ENCODE measurements around the gene CNOT6L.

The CNOT6L gene

DNA sequence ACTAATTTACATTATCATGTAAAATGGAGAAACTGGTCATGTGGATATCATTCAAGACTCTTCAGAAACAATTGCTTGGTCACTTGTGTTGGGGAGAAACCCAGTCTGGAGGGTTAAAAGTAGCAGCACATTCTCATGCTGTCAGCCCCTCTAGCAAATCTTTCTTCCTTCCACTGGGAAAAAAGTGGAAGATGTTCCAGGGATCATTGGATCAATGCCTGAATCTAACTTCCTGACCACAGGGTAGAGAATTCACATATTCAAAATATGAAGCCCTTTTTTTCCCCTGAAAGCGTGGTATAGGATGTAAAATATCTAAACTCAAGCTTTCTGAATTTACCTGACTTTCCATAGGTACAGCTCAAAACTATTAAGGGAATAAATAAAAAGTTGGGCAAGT, 115.5 kb downstream of the CNOT6L start:
- TF ChIP-seq Cebpa-rat (IDR thresholded peaks at IDR 0.05) = no peak
- Histone ChIP-seq H3K4me2 (no peak overlapping the region), H3K9me3 (no peaks in the 10 kb centered on the region), H3K27ac (no peak overlapping the region), H3K9ac (no peak overlapping the region), H4K20me1 (no peaks in the 10 kb centered on the region), H3K27me3 (no peaks in the 10 kb centered on the region), H3K36me3 (no peaks in the 10 kb centered on the region), H3K4me3 (no peak overlapping the region), H3K4me1 (no peaks in the 10 kb centered on the region)

DNA sequence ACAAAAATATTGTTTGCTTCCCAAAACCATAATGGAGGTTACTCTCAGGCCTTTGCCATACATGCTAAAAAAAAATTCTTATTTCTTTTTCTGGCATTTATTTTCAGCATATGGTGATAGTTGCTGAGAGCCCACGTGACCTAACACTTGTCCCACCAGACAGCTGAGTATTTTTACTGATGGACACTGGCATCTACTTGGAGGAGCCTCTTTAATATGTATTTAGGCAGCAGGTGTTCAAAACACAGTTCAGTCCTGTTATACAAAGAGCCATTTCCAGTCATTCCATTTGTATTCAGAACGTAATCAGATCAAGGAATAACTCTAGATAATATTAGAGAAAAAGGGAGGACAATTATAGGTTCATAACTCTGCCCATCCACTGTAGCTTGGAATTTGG, 118.0 kb downstream of the CNOT6L start:
- H4K20me1 ChIP-seq = no peaks in the 10 kb centered on the region
- no peaks in the 10 kb centered on the region for H3K4me1 ChIP-seq
- no peak overlapping the region for H3K4me3 ChIP-seq
- H3K36me3 ChIP-seq = no peaks in the 10 kb centered on the region
- no peaks in the 10 kb centered on the region for H3K27me3 ChIP-seq
- no peak overlapping the region for H3K9ac ChIP-seq
- no peak overlapping the region for H3K27ac ChIP-seq
- H3K9me3 ChIP-seq = no peaks in the 10 kb centered on the region
- no peak for TF ChIP-seq Cebpa-rat (IDR thresholded peaks at IDR 0.05)
- no peak overlapping the region for H3K4me2 ChIP-seq

- H3K4me1 ChIP-seq = no peaks in the 10 kb centered on the region
- no peaks in the 10 kb centered on the region for H3K27me3 ChIP-seq
- H3K9ac ChIP-seq = no peak overlapping the region
- H3K36me3 ChIP-seq = no peaks in the 10 kb centered on the region
- TF ChIP-seq Cebpa-rat (IDR thresholded peaks at IDR 0.05) = no peak
- H3K9me3 ChIP-seq = no peaks in the 10 kb centered on the region
- no peaks in the 10 kb centered on the region for H4K20me1 ChIP-seq
- H3K4me2 ChIP-seq = no peak overlapping the region
- no peak overlapping the region for H3K4me3 ChIP-seq
- no peak overlapping the region for H3K27ac ChIP-seq
Observed at GRCh38 chr4:77699731-77700210, 119.4 kb downstream of the CNOT6L start.

GRCh38 chr4:77697860-77698590, 121.1 kb downstream of the CNOT6L start:
- Histone ChIP-seq H3K4me3 (no peak overlapping the region), H4K20me1 (no peaks in the 10 kb centered on the region)

DNA sequence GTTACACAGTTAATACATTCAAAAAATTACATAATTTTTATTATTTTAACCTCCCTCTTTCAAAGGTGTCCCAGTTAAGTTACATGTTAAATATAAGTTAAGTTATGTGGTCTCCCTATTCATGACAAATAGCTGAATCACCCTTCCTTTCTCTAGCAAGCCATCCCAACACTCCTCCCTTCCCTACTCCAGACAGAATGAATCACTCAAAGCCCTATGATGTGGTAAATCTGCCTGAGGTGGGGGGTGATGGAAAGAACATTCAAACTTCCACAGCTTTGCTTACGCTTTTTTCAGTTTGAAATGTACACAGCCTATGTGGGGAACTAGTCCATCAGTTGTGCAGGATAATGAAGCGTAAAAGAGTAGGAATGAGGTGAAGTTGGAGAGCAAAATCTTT, 123.4 kb downstream of the CNOT6L start:
- TF ChIP-seq Cebpa-rat (IDR thresholded peaks at IDR 0.05) = no peak
- Histone ChIP-seq H4K20me1 (no peaks in the 10 kb centered on the region), H3K36me3 (no peaks in the 10 kb centered on the region), H3K4me1 (no peaks in the 10 kb centered on the region), H3K27ac (no peak overlapping the region), H3K9me3 (no peaks in the 10 kb centered on the region), H3K4me3 (no peak overlapping the region), H3K9ac (no peak overlapping the region), H3K27me3 (no peaks in the 10 kb centered on the region), H3K4me2 (no peak overlapping the region)

More at GRCh38 chr4:77697860-77698590, 121.1 kb downstream of the CNOT6L start:
- H3K27me3 ChIP-seq = no peaks in the 10 kb centered on the region
- H3K4me2 ChIP-seq = no peak overlapping the region
- no peaks in the 10 kb centered on the region for H3K9me3 ChIP-seq
- no peaks in the 10 kb centered on the region for H3K36me3 ChIP-seq
- TF ChIP-seq Cebpa-rat (IDR thresholded peaks at IDR 0.05) = no peak
- no peak overlapping the region for H3K9ac ChIP-seq
- H3K4me1 ChIP-seq = no peaks in the 10 kb centered on the region
- H3K27ac ChIP-seq = no peak overlapping the region

DNA sequence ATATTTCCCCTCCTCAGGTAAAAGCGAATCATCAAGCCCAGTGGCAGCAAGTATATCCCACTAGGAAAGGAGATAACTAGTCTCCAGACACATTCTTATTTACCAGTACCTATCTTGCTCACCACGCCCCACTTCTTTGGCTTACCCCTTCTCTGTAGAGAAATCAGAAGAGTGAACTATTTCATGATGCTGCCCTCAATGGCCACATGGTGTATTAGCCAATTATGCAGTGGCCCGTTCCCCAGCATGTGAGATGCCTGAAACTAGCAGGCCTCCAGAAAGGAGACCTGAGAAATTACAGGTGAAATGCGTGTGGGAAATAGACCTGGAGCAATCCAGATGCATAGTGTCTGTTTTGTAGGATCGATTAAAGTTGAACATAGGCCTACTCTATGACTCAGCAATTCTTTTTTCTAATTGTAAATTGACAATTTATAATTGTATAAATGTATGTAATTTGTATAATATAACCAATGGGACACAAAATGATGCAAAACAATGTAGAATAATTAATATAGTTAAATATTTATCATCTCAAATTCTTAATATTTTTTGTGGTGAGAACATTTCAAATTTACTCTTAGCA, 126.2 kb downstream of the CNOT6L start:
- Histone ChIP-seq H3K9ac (no peak overlapping the region), H3K4me1 (no peaks in the 10 kb centered on the region), H3K27ac (no peak overlapping the region), H3K9me3 (no peaks in the 10 kb centered on the region), H3K4me3 (no peak overlapping the region), H4K20me1 (no peaks in the 10 kb centered on the region), H3K27me3 (no peaks in the 10 kb centered on the region), H3K4me2 (no peak overlapping the region), H3K36me3 (no peaks in the 10 kb centered on the region)
- no peak for TF ChIP-seq Cebpa-rat (IDR thresholded peaks at IDR 0.05)

- Histone ChIP-seq H3K4me2 (no peak overlapping the region), H3K4me1 (no peaks in the 10 kb centered on the region), H3K27me3 (no peaks in the 10 kb centered on the region), H3K4me3 (no peak overlapping the region), H3K9me3 (no peaks in the 10 kb centered on the region), H4K20me1 (no peaks in the 10 kb centered on the region), H3K36me3 (no peaks in the 10 kb centered on the region), H3K9ac (no peak overlapping the region), H3K27ac (no peak overlapping the region)
- TF ChIP-seq Cebpa-rat (IDR thresholded peaks at IDR 0.05) = no peak
Observed at GRCh38 chr4:77681792-77682191, 137.4 kb downstream of the CNOT6L start.

DNA sequence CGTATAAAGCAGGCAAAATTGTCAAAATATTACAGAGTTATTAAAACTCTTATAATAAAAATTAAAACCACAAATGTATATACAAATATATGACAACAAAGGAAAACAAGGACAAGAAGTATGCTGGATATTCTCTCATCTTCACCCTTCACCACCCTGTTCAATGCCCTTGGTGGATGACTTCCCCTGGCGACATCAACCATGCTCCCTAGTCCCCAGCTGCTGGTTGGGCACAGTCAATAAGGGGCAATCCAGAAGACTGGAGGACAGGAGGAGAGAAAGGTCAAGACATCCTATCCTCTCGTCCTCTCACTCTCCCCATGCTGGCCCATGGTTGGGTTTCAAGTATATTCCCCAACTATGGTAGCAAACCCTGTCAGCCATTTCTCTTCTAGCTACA, 142.3 kb downstream of the CNOT6L start:
- TF ChIP-seq Cebpa-rat (IDR thresholded peaks at IDR 0.05) = no peak
- H3K4me2 ChIP-seq = no peak overlapping the region
- H4K20me1 ChIP-seq = no peaks in the 10 kb centered on the region
- no peak overlapping the region for H3K27ac ChIP-seq
- H3K36me3 ChIP-seq = no peaks in the 10 kb centered on the region
- no peak overlapping the region for H3K9ac ChIP-seq
- H3K4me3 ChIP-seq = no peak overlapping the region
- no peaks in the 10 kb centered on the region for H3K4me1 ChIP-seq
- H3K27me3 ChIP-seq = no peaks in the 10 kb centered on the region
- H3K9me3 ChIP-seq = no peaks in the 10 kb centered on the region

DNA sequence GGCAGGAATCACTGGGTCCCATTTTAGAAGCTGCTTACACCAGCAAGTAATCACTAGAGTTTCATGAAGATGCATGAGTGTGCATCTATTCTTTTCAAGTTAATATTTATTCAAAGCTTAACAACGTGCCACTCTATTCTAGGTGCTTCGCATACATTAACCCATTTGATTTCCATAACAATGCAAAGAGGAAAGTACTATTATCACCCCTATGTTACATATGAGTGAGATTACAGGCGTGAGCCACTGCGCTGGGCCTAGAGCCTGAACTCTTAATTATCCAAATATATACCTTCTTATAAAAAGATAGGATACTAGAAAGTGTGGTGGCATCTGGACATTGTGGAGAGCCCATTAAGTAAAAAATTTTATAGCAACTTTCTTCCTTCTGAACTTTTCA, 148.1 kb downstream of the CNOT6L start:
- H3K9me3 ChIP-seq = no peaks in the 10 kb centered on the region
- no peaks in the 10 kb centered on the region for H4K20me1 ChIP-seq
- H3K4me3 ChIP-seq = no peak overlapping the region
- H3K36me3 ChIP-seq = no peaks in the 10 kb centered on the region
- H3K27me3 ChIP-seq = no peaks in the 10 kb centered on the region
- H3K4me2 ChIP-seq = no peak overlapping the region
- no peak for TF ChIP-seq Cebpa-rat (IDR thresholded peaks at IDR 0.05)
- H3K4me1 ChIP-seq = no peaks in the 10 kb centered on the region
- no peak overlapping the region for H3K9ac ChIP-seq
- H3K27ac ChIP-seq = no peak overlapping the region

DNA sequence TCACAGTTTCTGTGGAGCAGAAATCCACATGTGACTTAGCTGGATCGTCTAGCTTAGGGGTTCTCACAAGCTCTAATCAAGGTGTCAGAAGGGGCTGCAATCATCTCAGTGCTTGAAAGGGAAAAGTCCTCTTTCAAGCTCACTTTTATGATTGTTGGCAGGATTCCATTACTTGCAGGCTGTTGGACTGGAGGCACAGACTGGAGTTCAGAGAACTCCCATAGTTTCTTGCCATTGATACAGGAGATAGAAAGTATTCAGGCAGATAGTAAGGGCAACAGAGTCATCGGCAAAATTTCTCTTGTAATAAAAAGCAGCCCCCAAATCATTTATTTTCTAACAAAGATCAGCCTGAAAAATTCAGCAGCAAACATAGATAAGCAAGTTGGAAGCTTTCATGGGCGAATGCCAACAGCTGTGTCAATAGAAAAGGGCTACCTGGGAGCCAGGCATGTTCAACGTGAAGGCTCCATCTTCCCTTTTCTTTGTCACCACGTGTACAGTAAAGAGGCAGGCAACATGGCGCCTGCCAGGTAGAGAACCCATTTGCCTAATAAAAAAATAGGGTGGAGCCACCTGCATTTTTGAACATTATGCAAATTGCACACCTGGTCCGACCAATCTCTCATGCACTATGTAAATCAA, 149.1 kb downstream of the CNOT6L start:
- no peaks in the 10 kb centered on the region for H3K27me3 ChIP-seq
- H3K4me1 ChIP-seq = no peaks in the 10 kb centered on the region
- H3K4me2 ChIP-seq = no peak overlapping the region
- no peaks in the 10 kb centered on the region for H4K20me1 ChIP-seq
- H3K36me3 ChIP-seq = no peaks in the 10 kb centered on the region
- no peak overlapping the region for H3K27ac ChIP-seq
- no peak overlapping the region for H3K4me3 ChIP-seq
- H3K9ac ChIP-seq = no peak overlapping the region
- no peak for TF ChIP-seq Cebpa-rat (IDR thresholded peaks at IDR 0.05)
- no peaks in the 10 kb centered on the region for H3K9me3 ChIP-seq

All from BLaER1 (cell line).